Measurements from ENCODE around the gene ADIPOR2. TPM values are rescaled to one million over a fixed set of nuclear protein-coding genes. Genes with fewer than 3 reads are reported as not detected.

The ADIPOR2 gene
- total RNA-seq, 2 experiments from 2014 or later: 24.7 to 51.1 TPM

GRCh38 chr12:1825382-1826102, 134.7 kb downstream of the ADIPOR2 start:
- Histone ChIP-seq H2AFZ (ENCODE audit: low read length) (no peak overlapping the region), H3K4me2 (ENCODE audit: low read length) (no peak overlapping the region), H3K36me3 (ENCODE audit: insufficient read depth, low read length) (no peaks in the 10 kb centered on the region), H3K27ac (ENCODE audit: low read depth, low read length, poor library complexity, severe bottlenecking) (no peak overlapping the region), H3K9me2 (ENCODE audit: insufficient read depth, low read length) (no peaks in the 10 kb centered on the region), H3K4me1 (ENCODE audit: insufficient read depth, low read length, poor library complexity, severe bottlenecking) (no peaks in the 10 kb centered on the region), H3K4me3 (ENCODE audit: low read depth, low read length, poor library complexity, severe bottlenecking) (no peak overlapping the region), H3K9me3 (ENCODE audit: low read length) (no peaks in the 10 kb centered on the region), H3K79me2 (ENCODE audit: insufficient read depth, low read depth, low read length) (no peaks in the 10 kb centered on the region), H4K20me1 (ENCODE audit: insufficient read depth, low read length) (no peaks in the 10 kb centered on the region)
- no peak for DNase-seq (ENCODE audit: low spot score)
- no peak for TF ChIP-seq EZH2phosphoT487 (IDR thresholded peaks at IDR 0.05; ENCODE audit: borderline replicate concordance, low read depth, low read length)
- no peak for TF ChIP-seq CTCF (conservative IDR thresholded peaks at IDR 0.05; ENCODE audit: low read length)
- ChIA-PET POLR2A (no interaction called here), CTCF (ENCODE audit: unreplicated experiment) (no interaction called here)
- no TSS peak for BruUV-seq (replicated peaks)
- intact Hi-C loops (cut with micrococcal nuclease; ENCODE audit: unreplicated experiment): no loop called here

- H4K20me1 ChIP-seq (ENCODE audit: insufficient read depth, low read length): no peaks in the 10 kb centered on the region
- no peak for DNase-seq (ENCODE audit: low spot score)
- no peak overlapping the region for H3K27ac ChIP-seq (ENCODE audit: low read depth, low read length, poor library complexity, severe bottlenecking)
- no peaks in the 10 kb centered on the region for H3K4me1 ChIP-seq (ENCODE audit: insufficient read depth, low read length, poor library complexity, severe bottlenecking)
- no peaks in the 10 kb centered on the region for H3K9me3 ChIP-seq (ENCODE audit: low read length)
- ChIA-PET POLR2A (no interaction called here), CTCF (ENCODE audit: unreplicated experiment) (interaction anchor here (0.6 kb wide), 1 partner anchor 25 kb away, joined by 10 read pairs; no protein-coding TSS in a partner anchor)
- intact Hi-C loops (cut with micrococcal nuclease; ENCODE audit: unreplicated experiment): no loop called here
- no peaks in the 10 kb centered on the region for H3K9me2 ChIP-seq (ENCODE audit: insufficient read depth, low read length)
- BruUV-seq (replicated peaks): no TSS peak
- H3K4me2 ChIP-seq (ENCODE audit: low read length): no peak overlapping the region
- H3K36me3 ChIP-seq (ENCODE audit: insufficient read depth, low read length): no peaks in the 10 kb centered on the region
- no peak overlapping the region for H2AFZ ChIP-seq (ENCODE audit: low read length)
- H3K4me3 ChIP-seq (ENCODE audit: low read depth, low read length, poor library complexity, severe bottlenecking): no peak overlapping the region
- H3K79me2 ChIP-seq (ENCODE audit: insufficient read depth, low read depth, low read length): no peaks in the 10 kb centered on the region
- TF ChIP-seq EZH2phosphoT487 (IDR thresholded peaks at IDR 0.05; ENCODE audit: borderline replicate concordance, low read depth, low read length) (no peak), CTCF (conservative IDR thresholded peaks at IDR 0.05; ENCODE audit: low read length) (no peak)
Measured at GRCh38 chr12:1826401-1826800, 135.5 kb downstream of the ADIPOR2 start.

DNA sequence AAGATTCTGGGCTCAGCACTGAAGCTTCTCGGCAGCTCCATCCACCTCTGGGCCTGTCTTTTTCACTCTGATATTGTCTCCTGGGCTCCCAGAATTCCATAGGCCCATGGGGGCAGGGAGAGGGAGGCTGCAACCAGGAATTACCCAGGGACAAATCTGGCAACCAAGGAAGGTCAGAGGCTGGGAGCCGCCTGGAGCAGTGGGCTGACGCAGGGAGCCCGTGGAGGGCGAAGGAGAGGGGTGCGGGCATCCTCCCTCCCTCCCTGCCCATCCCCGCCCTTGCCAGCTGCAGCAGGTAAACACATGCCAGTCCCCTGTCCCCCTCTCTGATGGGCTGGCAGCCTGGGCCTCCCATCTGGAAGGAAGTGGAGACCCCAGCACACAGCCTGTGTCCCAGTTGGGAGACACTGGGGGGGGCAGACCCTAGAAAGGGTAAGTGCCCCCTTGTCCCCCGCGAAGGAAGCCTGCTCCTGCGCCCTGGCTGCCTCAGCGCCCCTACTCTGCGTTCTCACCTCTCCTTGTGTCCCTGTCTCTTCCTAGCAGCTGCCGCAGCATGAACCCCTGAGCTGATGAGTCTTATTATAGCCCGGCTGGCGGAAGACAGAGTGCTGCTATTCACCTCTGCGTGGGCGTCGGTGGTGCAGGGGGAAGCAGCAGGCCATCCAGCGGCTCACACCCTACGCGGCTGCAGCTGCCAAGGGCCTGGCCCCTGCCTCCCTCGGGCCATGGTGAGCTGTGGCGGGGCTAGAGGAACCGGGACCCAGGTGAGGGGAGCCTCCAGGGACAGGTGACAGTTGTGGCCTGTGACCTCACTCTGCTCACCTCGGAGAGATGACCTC, 136.2 kb downstream of the ADIPOR2 start:
- no peaks in the 10 kb centered on the region for H3K36me3 ChIP-seq (ENCODE audit: insufficient read depth, low read length)
- no peak for DNase-seq (ENCODE audit: low spot score)
- H3K4me3 ChIP-seq (ENCODE audit: low read depth, low read length, poor library complexity, severe bottlenecking): no peak overlapping the region
- H3K79me2 ChIP-seq (ENCODE audit: insufficient read depth, low read depth, low read length): no peaks in the 10 kb centered on the region
- no peaks in the 10 kb centered on the region for H3K9me3 ChIP-seq (ENCODE audit: low read length)
- no peak overlapping the region for H3K27ac ChIP-seq (ENCODE audit: low read depth, low read length, poor library complexity, severe bottlenecking)
- CTCF ChIA-PET (ENCODE audit: unreplicated experiment): no interaction called here
- intact Hi-C loops (cut with micrococcal nuclease; ENCODE audit: unreplicated experiment): no loop called here
- no peaks in the 10 kb centered on the region for H4K20me1 ChIP-seq (ENCODE audit: insufficient read depth, low read length)
- BruUV-seq (replicated peaks): no TSS peak
- TF ChIP-seq EZH2phosphoT487 (IDR thresholded peaks at IDR 0.05; ENCODE audit: borderline replicate concordance, low read depth, low read length): no peak
- TF ChIP-seq CTCF (conservative IDR thresholded peaks at IDR 0.05; ENCODE audit: low read length): no peak
- H3K4me1 ChIP-seq (ENCODE audit: insufficient read depth, low read length, poor library complexity, severe bottlenecking): no peaks in the 10 kb centered on the region
- no peaks in the 10 kb centered on the region for H3K9me2 ChIP-seq (ENCODE audit: insufficient read depth, low read length)
- no peak overlapping the region for H2AFZ ChIP-seq (ENCODE audit: low read length)
- H3K4me2 ChIP-seq (ENCODE audit: low read length): no peak overlapping the region
- POLR2A ChIA-PET: no interaction called here
